OCI-LY7 (cell line): Measurements from ENCODE around the gene BANF1.

Source experiments
- CTCF ChIP-seq: fragments of 200-600 bp; sonication (generic); conservative IDR thresholded peaks from 2 replicates; pipeline ENCODE4 v1.5.1; 2014; ENCODE audit warnings: mild to moderate bottlenecking, antibody characterized with exemption, low read length, moderate library complexity, mixed read lengths
- EZH2phosphoT487 ChIP-seq: fragments of 200-600 bp; sonication (generic); IDR thresholded peaks from 2 replicates; pipeline ENCODE4 v1.6.1; 2018; ENCODE audit warnings: low read depth, borderline replicate concordance, mild to moderate bottlenecking, mixed run types, antibody characterized with exemption, low read length, moderate library complexity, mixed read lengths

GRCh38 chr11:66017321-66017720, 15.0 kb downstream of the BANF1 start:
- TF ChIP-seq CTCF (no peak), EZH2phosphoT487 (no peak)
